GM04503 (cell line): ENCODE results near the gene PDE6D.

ENCODE experiments used
- DNase-seq: peaks from one replicate; pipeline ENCODE4 v3.0.0-alpha.2; 2012; ENCODE audit warnings: low read depth

Gene PDE6D

GRCh38 chr2:231780909-231781797 lies at the start of gene PDE6D:
Gene PDE6D, minus strand, starts transcription at chr2:231781282. Its CDS starts 168 bp downstream, at chr2:231781114.
- peak; percentile 98 for DNase-seq

GRCh38 chr2:231821908-231822307 lies 40.8 kb upstream of the PDE6D start:
- DNase-seq, result no peak

- DNase-seq, result no peak
These were observed 39.8 kb upstream of the PDE6D start for GRCh38 chr2:231820786-231821303.

- no peak for DNase-seq
These were observed 38.5 kb upstream of the PDE6D start for GRCh38 chr2:231819447-231820042.

- no peak for DNase-seq
These were observed 35.4 kb upstream of the PDE6D start for GRCh38 chr2:231816327-231817026.

- DNase-seq, result peak; percentile 47
These were observed 29.8 kb upstream of the PDE6D start for GRCh38 chr2:231810905-231811304.

- DNase-seq, result peak; percentile 56
These were observed 25.9 kb upstream of the PDE6D start for GRCh38 chr2:231807020-231807419.

- DNase-seq, result no peak
These were observed 22.5 kb upstream of the PDE6D start for GRCh38 chr2:231803501-231804138.

GRCh38 chr2:231800493-231801091 lies 19.5 kb upstream of the PDE6D start:
- no peak for DNase-seq

GRCh38 chr2:231795525-231796327 lies 14.6 kb upstream of the PDE6D start:
- DNase-seq, result no peak

GRCh38 chr2:231794383-231794782 lies 13.3 kb upstream of the PDE6D start:
- DNase-seq, result no peak

- no peak for DNase-seq
These were observed 10.0 kb upstream of the PDE6D start for GRCh38 chr2:231791107-231791506.

GRCh38 chr2:231786917-231787292 lies 5.8 kb upstream of the PDE6D start:
- DNase-seq, result no peak

- DNase-seq, result peak; percentile 23
These were observed 5.3 kb upstream of the PDE6D start, which contains the start of gene COPS7B for GRCh38 chr2:231786177-231786916. Gene COPS7B, plus strand, starts transcription at chr2:231786445. Its CDS starts 2,126 bp downstream, at chr2:231788571.

GRCh38 chr2:231785822-231786176 lies 4.7 kb upstream of the PDE6D start:
- no peak for DNase-seq

- no peak for DNase-seq
These were observed 4.3 kb upstream of the PDE6D start for GRCh38 chr2:231785413-231785812.

- DNase-seq, result peak; percentile 42
These were observed 980 bp upstream of the PDE6D start for GRCh38 chr2:231781798-231782726.

GRCh38 chr2:231780123-231780908 lies 766 bp downstream of the PDE6D start:
- DNase-seq, result no peak
